ENCODE data around the gene DIP2A. TPM values are rescaled to one million over a fixed set of nuclear protein-coding genes. Genes with fewer than 3 reads are reported as not detected.

DIP2A gene
- total and polyA plus RNA-seq, 2 of the 13 experiments (the other 11 are each of a cell fraction or from before 2014, with no cell fraction given), result 18.5 to 37.6 TPM

GRCh38 chr21:46545363-46545762 is 86.7 kb downstream of the DIP2A start:
- H3K27me3 ChIP-seq (ENCODE audit: control insufficient read depth in 1 of 2, insufficient read depth in 2 of 2, low read length in 2 of 2), result no peaks in the 10 kb centered on the region
- no peaks in the 10 kb centered on the region for H3K9me3 ChIP-seq (ENCODE audit: low read length)
- BruUV-seq (replicated peaks), result no TSS peak
- 80% methylated on average over 1 of the region's 5 CpGs for WGBS (ENCODE audit: low lambda C conversion rate)
- H3K4me1 ChIP-seq (ENCODE audit: insufficient read depth, low read length), result no peaks in the 10 kb centered on the region
- no peak overlapping the region for H3K4me2 ChIP-seq (ENCODE audit: low read depth, low read length)
- no peaks in the 10 kb centered on the region for H3K79me2 ChIP-seq (ENCODE audit: insufficient read depth, low read length)
- DNase-seq (ENCODE audit: low spot score) (no peak), ATAC-seq (no peak; the same call in 2 of the 3 replicates), FAIRE-seq (no peak)
- no peak overlapping the region for H3K9ac ChIP-seq (ENCODE audit: insufficient read depth, low read depth, low read length)
- intact Hi-C loops (cut with micrococcal nuclease; ENCODE audit: unreplicated experiment), result no loop called here
- no peak overlapping the region for H3K4me3 ChIP-seq (replicated peaks in 1 of 3; ENCODE audit: insufficient read depth in 1 of 3, low read depth in 2 of 3, low read length in 3 of 3)
- TF ChIP-seq ZC3H4 (CRISPR knock-in tag; IDR thresholded peaks at IDR 0.05; ENCODE audit: borderline replicate concordance) (no peak), ZNF552 (CRISPR knock-in tag; IDR thresholded peaks at IDR 0.05; ENCODE audit: borderline replicate concordance) (no peak), ZFP90 (CRISPR knock-in tag; IDR thresholded peaks at IDR 0.05; ENCODE audit: borderline replicate concordance) (no peak), ZNF691 (CRISPR knock-in tag; IDR thresholded peaks at IDR 0.05; ENCODE audit: borderline replicate concordance, low read depth) (no peak), HOXA5 (CRISPR knock-in tag; IDR thresholded peaks at IDR 0.05) (no peak), EP300 (IDR thresholded peaks at IDR 0.05; ENCODE audit: low read depth in 2 of 2, low read length in 2 of 2) (no peak), EP300 (CRISPR knock-in tag; IDR thresholded peaks at IDR 0.05; ENCODE audit: borderline replicate concordance) (no peak), TEF (CRISPR knock-in tag; IDR thresholded peaks at IDR 0.05) (no peak), ZNF570 (CRISPR knock-in tag; IDR thresholded peaks at IDR 0.05; ENCODE audit: borderline replicate concordance) (no peak), ZNF777 (CRISPR knock-in tag; IDR thresholded peaks at IDR 0.05) (no peak), ZFP37 (CRISPR knock-in tag; IDR thresholded peaks at IDR 0.05; ENCODE audit: borderline replicate concordance) (no peak), SSRP1 (CRISPR knock-in tag; IDR thresholded peaks at IDR 0.05) (no peak), ZNF225 (CRISPR knock-in tag; IDR thresholded peaks at IDR 0.05) (no peak), ZNF30 (CRISPR knock-in tag; IDR thresholded peaks at IDR 0.05) (no peak), ZNF44 (CRISPR knock-in tag; IDR thresholded peaks at IDR 0.05) (no peak), ZNF101 (CRISPR knock-in tag; IDR thresholded peaks at IDR 0.05; ENCODE audit: borderline replicate concordance, low read depth) (no peak), HCFC1 (IDR thresholded peaks at IDR 0.05; ENCODE audit: low read depth, low read length) (no peak), MBD4 (IDR thresholded peaks at IDR 0.05; ENCODE audit: borderline replicate concordance, low read length) (no peak), SIN3B (IDR thresholded peaks at IDR 0.05; ENCODE audit: low read length) (no peak)
- no peak overlapping the region for H3K27ac ChIP-seq (ENCODE audit: extremely low read length, insufficient read depth, low read length)
- H3K36me3 ChIP-seq (replicated peaks in 1 of 2; ENCODE audit: control insufficient read depth in 1 of 2, insufficient read depth in 2 of 2, low read length in 2 of 2), result peaks cover 13 to 61% of the 10 kb centered on the region in 2 experiments
- ChIA-PET POLR2A (no interaction called here), CTCF (ENCODE audit: low intra/inter-chr PET ratio, low total read pairs) (no interaction called here)
- no peak overlapping the region for H2AFZ ChIP-seq (ENCODE audit: low read length)
- H4K20me1 ChIP-seq (ENCODE audit: insufficient read depth, low read length), result no peaks in the 10 kb centered on the region
- in situ Hi-C loops (cut with HindIII; ENCODE audit: extremely low pct_ligation_motif_present, low pct_unique_long_range_greater_than_20kb), result no loop called here

Data from HepG2 (cell line).